Cardiac fibroblast (primary cell): Measurements from ENCODE around the gene PDCD7.
"Not testable (repeated sequence)": the region's sequence is repeated elsewhere in the genome, so short reads cannot be mapped to it uniquely, and the experiment has no call there.

Experiments used
- DNase-seq, 2 donors: peaks; one replicate each; pipeline versions ENCODE4 v3.0.0 to v3.0.0-alpha.2; 2010; ENCODE audit warnings: low read depth in 2 of 2
- H3K4me3 ChIP-seq, 2 donors: replicated peaks in 1 of 2; 1 replicate in 1 of 2; 2 replicates in 1 of 2; pipeline ENCODE4 v1.5.1; 2011; ENCODE audit warnings: low read depth in 2 of 2, low read length in 2 of 2, mild to moderate bottlenecking in 2 of 2, moderate library complexity in 1 of 2
- TF ChIP-seq, protein P1 (sequence below): IDR thresholded peaks from one replicate; pipeline ENCODE4 v1.5.1; 2011; ENCODE audit warnings: low read depth, mild to moderate bottlenecking, low read length, inconsistent platforms

Gene PDCD7, protein sequence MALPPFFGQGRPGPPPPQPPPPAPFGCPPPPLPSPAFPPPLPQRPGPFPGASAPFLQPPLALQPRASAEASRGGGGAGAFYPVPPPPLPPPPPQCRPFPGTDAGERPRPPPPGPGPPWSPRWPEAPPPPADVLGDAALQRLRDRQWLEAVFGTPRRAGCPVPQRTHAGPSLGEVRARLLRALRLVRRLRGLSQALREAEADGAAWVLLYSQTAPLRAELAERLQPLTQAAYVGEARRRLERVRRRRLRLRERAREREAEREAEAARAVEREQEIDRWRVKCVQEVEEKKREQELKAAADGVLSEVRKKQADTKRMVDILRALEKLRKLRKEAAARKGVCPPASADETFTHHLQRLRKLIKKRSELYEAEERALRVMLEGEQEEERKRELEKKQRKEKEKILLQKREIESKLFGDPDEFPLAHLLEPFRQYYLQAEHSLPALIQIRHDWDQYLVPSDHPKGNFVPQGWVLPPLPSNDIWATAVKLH

GRCh38 chr15:65133548-65134200, at the start of gene PDCD7:
Gene PDCD7 (minus strand): TSS chr15:65133808. CDS start chr15:65133781, 27 bp downstream.
- H3K4me3 ChIP-seq, result peak within 1 kb of the TSS; percentile 56 to 74
- peak; percentile 92 to 93 for DNase-seq
- TF ChIP-seq, protein P1, sequence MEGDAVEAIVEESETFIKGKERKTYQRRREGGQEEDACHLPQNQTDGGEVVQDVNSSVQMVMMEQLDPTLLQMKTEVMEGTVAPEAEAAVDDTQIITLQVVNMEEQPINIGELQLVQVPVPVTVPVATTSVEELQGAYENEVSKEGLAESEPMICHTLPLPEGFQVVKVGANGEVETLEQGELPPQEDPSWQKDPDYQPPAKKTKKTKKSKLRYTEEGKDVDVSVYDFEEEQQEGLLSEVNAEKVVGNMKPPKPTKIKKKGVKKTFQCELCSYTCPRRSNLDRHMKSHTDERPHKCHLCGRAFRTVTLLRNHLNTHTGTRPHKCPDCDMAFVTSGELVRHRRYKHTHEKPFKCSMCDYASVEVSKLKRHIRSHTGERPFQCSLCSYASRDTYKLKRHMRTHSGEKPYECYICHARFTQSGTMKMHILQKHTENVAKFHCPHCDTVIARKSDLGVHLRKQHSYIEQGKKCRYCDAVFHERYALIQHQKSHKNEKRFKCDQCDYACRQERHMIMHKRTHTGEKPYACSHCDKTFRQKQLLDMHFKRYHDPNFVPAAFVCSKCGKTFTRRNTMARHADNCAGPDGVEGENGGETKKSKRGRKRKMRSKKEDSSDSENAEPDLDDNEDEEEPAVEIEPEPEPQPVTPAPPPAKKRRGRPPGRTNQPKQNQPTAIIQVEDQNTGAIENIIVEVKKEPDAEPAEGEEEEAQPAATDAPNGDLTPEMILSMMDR, result no peak

DNA sequence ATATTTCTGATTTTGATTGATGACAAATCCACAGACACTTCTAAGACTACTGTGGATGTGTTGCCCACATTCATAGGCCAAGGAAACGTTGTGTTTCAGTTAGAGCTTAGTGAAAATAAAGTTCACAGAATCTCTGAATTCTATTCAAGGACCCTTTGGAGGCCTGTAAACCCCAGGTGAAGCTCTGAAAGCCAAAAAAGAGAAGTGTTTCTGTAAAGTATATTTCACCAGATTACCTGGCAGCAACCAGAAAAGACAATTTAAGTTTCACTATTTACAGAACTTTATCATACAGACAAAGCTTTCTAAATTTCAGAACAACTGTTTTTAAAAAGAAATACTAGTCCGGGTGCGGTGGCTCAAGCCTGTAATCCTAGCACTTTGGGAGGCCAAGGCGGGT, 48.9 kb upstream of the PDCD7 start:
- DNase-seq, result no peak
- H3K4me3 ChIP-seq, result no peak overlapping the region
- TF ChIP-seq, protein P1, result no peak

GRCh38 chr15:65181582-65182353, 48.2 kb upstream of the PDCD7 start:
- not testable (repeated sequence) for H3K4me3 ChIP-seq, DNase-seq

DNA sequence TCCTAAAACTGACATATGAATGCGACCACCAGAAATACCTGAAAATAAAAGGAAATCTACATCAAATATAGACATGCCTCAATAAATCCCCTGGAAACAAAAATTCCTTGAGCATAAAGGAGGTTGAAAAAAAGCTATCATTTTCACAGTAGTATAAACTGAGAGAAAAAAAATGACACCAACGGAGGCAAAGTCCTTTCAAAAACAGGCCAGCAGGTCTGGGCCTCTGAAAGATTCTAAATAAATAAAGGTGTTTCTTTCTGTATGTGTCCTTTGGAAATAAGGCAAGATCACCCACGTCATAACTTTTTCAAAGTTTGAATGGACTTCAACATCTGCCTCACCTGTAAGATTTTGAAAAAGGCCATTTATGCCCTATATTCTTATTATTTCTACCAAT, 46.6 kb upstream of the PDCD7 start:
- H3K4me3 ChIP-seq, result no peak overlapping the region

DNA sequence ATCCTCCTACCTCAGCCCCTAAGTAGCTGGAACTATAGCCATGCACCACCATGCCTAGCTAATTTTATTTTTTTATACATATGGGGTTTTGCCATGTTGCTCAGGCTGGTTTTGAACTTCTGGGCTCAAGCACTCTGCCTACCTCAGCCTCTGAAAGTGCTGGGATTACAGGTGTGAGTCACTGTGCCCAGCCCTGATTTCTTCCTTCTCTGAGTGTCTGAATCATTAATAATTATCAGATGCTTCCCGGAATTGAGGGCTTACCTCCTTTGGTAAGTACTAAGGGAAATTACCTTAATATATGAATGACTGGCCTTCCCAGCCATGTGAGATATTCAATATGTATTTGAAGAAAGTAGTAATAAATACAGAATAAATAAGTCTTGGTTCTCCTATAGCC, 44.3 kb upstream of the PDCD7 start:
- DNase-seq, result peak in 1 of 2 donors; percentile 24
- TF ChIP-seq, protein P1, result no peak
- H3K4me3 ChIP-seq, result no peak overlapping the region

More for the DNA sequence above, 46.6 kb upstream of the PDCD7 start:
- DNase-seq, result no peak
- TF ChIP-seq, protein P1, result no peak

- peak in 1 of 2 donors; percentile 27 for DNase-seq
- no peak overlapping the region for H3K4me3 ChIP-seq
- TF ChIP-seq, protein P1, result no peak
Measured at GRCh38 chr15:65176056-65176455, 42.4 kb upstream of the PDCD7 start.

- TF ChIP-seq, protein P1, result no peak
- no peak for DNase-seq
- no peak overlapping the region for H3K4me3 ChIP-seq
Measured at GRCh38 chr15:65175511-65175910, 41.9 kb upstream of the PDCD7 start.
